Right lobe of liver (tissue), 4 donors: ENCODE data around the gene ATF4.

Experiments used
- POLR2A ChIP-seq: fragments of 450-650 bp; IDR thresholded peaks from one replicate; pipeline ENCODE4 v1.6.1; 2017; ENCODE audit warnings: antibody characterized with exemption, mild to moderate bottlenecking
- TF ChIP-seq, protein P1 (sequence below), 4 donors: fragments of 200-600 bp in 3 of 4; fragments of 450-650 bp in 1 of 4; IDR thresholded peaks; one replicate each; pipeline versions ENCODE4 v1.5.1 to v1.8.0; 2016 to 2022; ENCODE audit warnings: antibody characterized with exemption in 4 of 4, mild to moderate bottlenecking in 2 of 4
- donor health status: DM: no; HTN: no; CAD: no.
- donor health status: DM: no; HTN: no; CAD: no.
- donor health status: DM: no; HTN: yes; CAD: no.

DNA sequence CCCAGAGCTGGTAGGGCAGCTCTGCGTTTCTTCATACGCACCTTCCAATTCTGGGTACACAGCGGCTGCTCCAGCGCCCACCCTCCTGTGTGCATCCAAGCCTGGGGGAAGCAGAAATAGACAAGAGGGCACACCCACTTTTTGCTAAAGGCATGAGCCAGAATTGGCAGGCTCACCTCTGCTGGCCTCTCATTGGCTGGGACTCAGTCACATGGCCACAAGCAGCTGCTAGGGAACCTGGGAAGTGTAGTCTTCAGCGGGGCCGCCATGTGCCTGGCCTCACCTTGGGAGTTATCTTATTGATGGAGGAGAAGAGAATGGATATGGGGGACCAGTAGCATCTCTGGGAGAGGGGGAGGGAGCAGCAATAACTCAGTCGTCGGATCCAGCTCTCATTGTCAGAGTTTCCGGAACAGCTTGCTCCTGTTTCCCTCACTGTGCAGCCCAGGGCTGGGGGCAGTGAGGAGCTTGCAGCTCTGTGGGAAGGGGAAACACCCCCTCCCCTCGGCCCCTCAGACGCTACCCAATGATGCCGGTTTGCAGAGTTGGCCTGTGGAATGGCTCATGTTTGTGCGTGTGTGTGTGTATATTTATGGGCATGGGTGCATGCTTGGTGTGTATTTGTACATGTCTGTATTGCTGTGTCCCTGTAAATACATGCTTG lies 30.1 kb upstream of the ATF4 start:
- TF ChIP-seq, protein P1, sequence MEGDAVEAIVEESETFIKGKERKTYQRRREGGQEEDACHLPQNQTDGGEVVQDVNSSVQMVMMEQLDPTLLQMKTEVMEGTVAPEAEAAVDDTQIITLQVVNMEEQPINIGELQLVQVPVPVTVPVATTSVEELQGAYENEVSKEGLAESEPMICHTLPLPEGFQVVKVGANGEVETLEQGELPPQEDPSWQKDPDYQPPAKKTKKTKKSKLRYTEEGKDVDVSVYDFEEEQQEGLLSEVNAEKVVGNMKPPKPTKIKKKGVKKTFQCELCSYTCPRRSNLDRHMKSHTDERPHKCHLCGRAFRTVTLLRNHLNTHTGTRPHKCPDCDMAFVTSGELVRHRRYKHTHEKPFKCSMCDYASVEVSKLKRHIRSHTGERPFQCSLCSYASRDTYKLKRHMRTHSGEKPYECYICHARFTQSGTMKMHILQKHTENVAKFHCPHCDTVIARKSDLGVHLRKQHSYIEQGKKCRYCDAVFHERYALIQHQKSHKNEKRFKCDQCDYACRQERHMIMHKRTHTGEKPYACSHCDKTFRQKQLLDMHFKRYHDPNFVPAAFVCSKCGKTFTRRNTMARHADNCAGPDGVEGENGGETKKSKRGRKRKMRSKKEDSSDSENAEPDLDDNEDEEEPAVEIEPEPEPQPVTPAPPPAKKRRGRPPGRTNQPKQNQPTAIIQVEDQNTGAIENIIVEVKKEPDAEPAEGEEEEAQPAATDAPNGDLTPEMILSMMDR (IDR thresholded peaks at IDR 0.05), result no peak
- TF ChIP-seq POLR2A, result no peak
